Activated CD8-positive, alpha-beta memory T cell treated with anti-CD3 and anti-CD28 coated beads, Interleukin-2, amount 10 ng/mL, durations not matched to agents 7 days and 5 days (primary cell): ENCODE data around the gene DKC1. TPM values are rescaled to one million over a fixed set of nuclear protein-coding genes. Genes with fewer than 3 reads are reported as not detected.

Experiments
- ATAC-seq: fragments of 150-1000 bp; cut with Tn5 transposase; one replicate; pipeline ENCODE4 v1.10.0; 2021; ENCODE audit warnings: moderate library complexity
- CTCF ChIA-PET: fragments of 350-600 bp; sonication (Branson Sonifier 250); formaldehyde crosslinking; loops from one replicate; lab custom pipeline; 2021; ENCODE audit warnings: antibody characterized with exemption; lab: Charles Lee
- DNase-seq: peaks from one replicate; pipeline ENCODE4 v3.0.0-alpha.2; 2020
- H3K27ac Mint-ChIP-seq: one replicate; pipeline ENCODE4 v1.8.0; 2021; ENCODE audit warnings: mild to moderate bottlenecking, mixed read lengths
- H3K27me3 Mint-ChIP-seq: one replicate; pipeline ENCODE4 v1.8.0; 2021; ENCODE audit warnings: mixed read lengths
- H3K36me3 Mint-ChIP-seq: one replicate; pipeline ENCODE4 v1.8.0; 2021; ENCODE audit warnings: mild to moderate bottlenecking, mixed read lengths
- H3K4me1 Mint-ChIP-seq: one replicate; pipeline ENCODE4 v1.8.0; 2021; ENCODE audit warnings: mixed read lengths
- H3K4me3 Mint-ChIP-seq: one replicate; pipeline ENCODE4 v1.8.0; 2021; ENCODE audit warnings: mild to moderate bottlenecking, moderate library complexity, mixed read lengths
- H3K9me3 Mint-ChIP-seq: one replicate; pipeline ENCODE4 v1.8.0; 2022; ENCODE audit warnings: low read depth, mixed read lengths
- total RNA-seq, 2 experiments: library from RNA; stranded (reverse); gene quantifications; one replicate each; pipeline ENCODE4 v1.2.3, GENCODE V29; 2021

The DKC1 gene
- total RNA-seq, 2 experiments from 2014 or later = 81.0 to 116 TPM

- Mint-ChIP-seq H3K27me3 (no peaks in the 10 kb centered on the region), H3K9me3 (peaks cover 3% of the 10 kb centered on the region), H3K36me3 (peaks cover 37% of the 10 kb centered on the region), H3K4me3 (no peak overlapping the region), H3K4me1 (peaks cover 67% of the 10 kb centered on the region), H3K27ac (peak overlapping the region; percentile 65)
- ATAC-seq (no peak), DNase-seq (no peak)
- CTCF ChIA-PET = interaction anchor here (0.7 to 2.6 kb wide), 3 partner anchors 11 to 23 kb away, joined by 3 to 7 read pairs (median 3); no protein-coding TSS in a partner anchor
Observed at GRCh38 chrX:154742613-154743012, 20.1 kb upstream of the DKC1 start.

- peaks cover 3% of the 10 kb centered on the region for H3K9me3 Mint-ChIP-seq
- H3K4me1 Mint-ChIP-seq = peaks cover 42% of the 10 kb centered on the region
- peaks cover 20% of the 10 kb centered on the region for H3K36me3 Mint-ChIP-seq
- DNase-seq (peak; percentile 68), ATAC-seq (peak; percentile 69)
- peak overlapping the region; percentile 84 for H3K4me3 Mint-ChIP-seq
- peaks cover 2% of the 10 kb centered on the region for H3K27me3 Mint-ChIP-seq
- CTCF ChIA-PET = interaction anchor here (0.8 to 6.9 kb wide), 15 partner anchors 8 to 93 kb away, joined by 3 to 93 read pairs (median 6); partner anchors contain the start of gene DKC1
- peak overlapping the region; percentile 72 for H3K27ac Mint-ChIP-seq
Observed at GRCh38 chrX:154748712-154749339, 13.8 kb upstream of the DKC1 start.

- peak overlapping the region; percentile 73 for H3K27ac Mint-ChIP-seq
- CTCF ChIA-PET = interaction anchor here (3.4 to 6.9 kb wide), 6 partner anchors 13 to 89 kb away, joined by 20 to 93 read pairs (median 45); partner anchors contain the start of gene DKC1
- ATAC-seq = no peak
- H3K36me3 Mint-ChIP-seq = peaks cover 14% of the 10 kb centered on the region
- peak overlapping the region; percentile 84 for H3K4me3 Mint-ChIP-seq
- H3K27me3 Mint-ChIP-seq = peaks cover 2% of the 10 kb centered on the region
- peaks cover 3% of the 10 kb centered on the region for H3K9me3 Mint-ChIP-seq
- peaks cover 37% of the 10 kb centered on the region for H3K4me1 Mint-ChIP-seq
- DNase-seq = no peak
Observed at GRCh38 chrX:154749856-154750255, 12.8 kb upstream of the DKC1 start.

GRCh38 chrX:154750301-154751202 lies 12.1 kb upstream of the DKC1 start, which contains the start of gene GAB3:
GAB3 (minus strand) TSS chrX:154751077; CDS start chrX:154751025, 52 bp downstream.
- peaks cover 2% of the 10 kb centered on the region for H3K27me3 Mint-ChIP-seq
- H3K9me3 Mint-ChIP-seq = no peaks in the 10 kb centered on the region
- peak; percentile 62 for DNase-seq
- H3K4me1 Mint-ChIP-seq = peaks cover 34% of the 10 kb centered on the region
- H3K36me3 Mint-ChIP-seq = peaks cover 11% of the 10 kb centered on the region
- peak within 1 kb of the TSS; percentile 73 for H3K27ac Mint-ChIP-seq
- ATAC-seq = peak; percentile 73
- peak within 1 kb of the TSS; percentile 84 for H3K4me3 Mint-ChIP-seq
- CTCF ChIA-PET = interaction anchor here (0.8 to 6.9 kb wide), 8 partner anchors 13 to 89 kb away, joined by 3 to 93 read pairs (median 23); partner anchors contain the start of gene DKC1

- H3K4me3 Mint-ChIP-seq = peak overlapping the region; percentile 65
- H3K4me1 Mint-ChIP-seq = peaks cover 30% of the 10 kb centered on the region
- ATAC-seq (no peak), DNase-seq (no peak)
- no peaks in the 10 kb centered on the region for H3K9me3 Mint-ChIP-seq
- H3K36me3 Mint-ChIP-seq = peaks cover 8% of the 10 kb centered on the region
- H3K27me3 Mint-ChIP-seq = peaks cover 2% of the 10 kb centered on the region
- CTCF ChIA-PET = interaction anchor here (0.8 to 6.9 kb wide), 6 partner anchors 18 to 88 kb away, joined by 3 to 93 read pairs (median 12); no protein-coding TSS in a partner anchor
- H3K27ac Mint-ChIP-seq = peak overlapping the region; percentile 56
Observed at GRCh38 chrX:154751203-154751668, 11.4 kb upstream of the DKC1 start.

GRCh38 chrX:154751669-154752271 lies 10.9 kb upstream of the DKC1 start:
- peak overlapping the region; percentile 56 for H3K27ac Mint-ChIP-seq
- H3K27me3 Mint-ChIP-seq = peaks cover 2% of the 10 kb centered on the region
- ATAC-seq (no peak), DNase-seq (no peak)
- H3K4me1 Mint-ChIP-seq = peaks cover 26% of the 10 kb centered on the region
- H3K4me3 Mint-ChIP-seq = peak overlapping the region; percentile 65
- CTCF ChIA-PET = interaction anchor here (0.8 to 6.9 kb wide), 5 partner anchors 18 to 87 kb away, joined by 3 to 93 read pairs (median 4); no protein-coding TSS in a partner anchor
- peaks cover 6% of the 10 kb centered on the region for H3K36me3 Mint-ChIP-seq
- no peaks in the 10 kb centered on the region for H3K9me3 Mint-ChIP-seq

GRCh38 chrX:154758696-154759095 lies 4.0 kb upstream of the DKC1 start:
- Mint-ChIP-seq H3K9me3 (no peaks in the 10 kb centered on the region), H3K36me3 (no peaks in the 10 kb centered on the region), H3K4me1 (peaks cover 18% of the 10 kb centered on the region), H3K27ac (no peak overlapping the region), H3K27me3 (no peaks in the 10 kb centered on the region), H3K4me3 (no peak overlapping the region)
- ATAC-seq = no peak
- no peak for DNase-seq
- CTCF ChIA-PET = interaction anchor here (1.4 kb wide), 1 partner anchor 10 kb away, joined by 4 read pairs; no protein-coding TSS in a partner anchor

GRCh38 chrX:154761977-154762536 lies 607 bp upstream of the DKC1 start:
- peak overlapping the region; percentile 94 for H3K27ac Mint-ChIP-seq
- peaks cover 44% of the 10 kb centered on the region for H3K4me1 Mint-ChIP-seq
- no peaks in the 10 kb centered on the region for H3K9me3 Mint-ChIP-seq
- DNase-seq (no peak), ATAC-seq (no peak)
- CTCF ChIA-PET = interaction anchor here (0.9 to 3.8 kb wide), 3 partner anchors 13 to 43 kb away, joined by 3 to 20 read pairs (median 3); partner anchors contain the start of gene MPP1
- H3K36me3 Mint-ChIP-seq = peaks cover 23% of the 10 kb centered on the region
- H3K27me3 Mint-ChIP-seq = no peaks in the 10 kb centered on the region
- peak overlapping the region; percentile 84 for H3K4me3 Mint-ChIP-seq

GRCh38 chrX:154774622-154775021 lies 12.0 kb downstream of the DKC1 start:
- DNase-seq (no peak), ATAC-seq (no peak)
- H3K4me1 Mint-ChIP-seq = peaks cover 24% of the 10 kb centered on the region
- CTCF ChIA-PET = no interaction called here
- no peak overlapping the region for H3K27ac Mint-ChIP-seq
- no peaks in the 10 kb centered on the region for H3K9me3 Mint-ChIP-seq
- peaks cover 53% of the 10 kb centered on the region for H3K36me3 Mint-ChIP-seq
- H3K27me3 Mint-ChIP-seq = no peaks in the 10 kb centered on the region
- no peak overlapping the region for H3K4me3 Mint-ChIP-seq

- Mint-ChIP-seq H3K27ac (no peak overlapping the region), H3K4me1 (peaks cover 22% of the 10 kb centered on the region), H3K27me3 (no peaks in the 10 kb centered on the region), H3K4me3 (no peak overlapping the region), H3K36me3 (peaks cover 48% of the 10 kb centered on the region), H3K9me3 (no peaks in the 10 kb centered on the region)
- ATAC-seq = no peak
- no peak for DNase-seq
- CTCF ChIA-PET = interaction anchor here (1.1 kb wide), 1 partner anchor 23 kb away, joined by 3 read pairs; no protein-coding TSS in a partner anchor
Observed at GRCh38 chrX:154775419-154776349, 13.0 kb downstream of the DKC1 start.

- ATAC-seq (no peak), DNase-seq (no peak)
- Mint-ChIP-seq H3K36me3 (peaks cover 45% of the 10 kb centered on the region), H3K4me3 (no peak overlapping the region), H3K27ac (peak overlapping the region; percentile 28), H3K9me3 (no peaks in the 10 kb centered on the region), H3K27me3 (no peaks in the 10 kb centered on the region), H3K4me1 (peaks cover 18% of the 10 kb centered on the region)
- CTCF ChIA-PET = interaction anchor here (1.1 kb wide), 1 partner anchor 22 kb away, joined by 3 read pairs; no protein-coding TSS in a partner anchor
Observed at GRCh38 chrX:154776753-154777152, 14.1 kb downstream of the DKC1 start.
